NT2/D1 (cell line): ENCODE data around the gene COPS7B.
A peak's percentile ranks its signal among the peaks of the same experiment; 100 is the strongest.

ENCODE experiments used
- DNase-seq: peaks from one replicate; pipeline ENCODE4 v3.0.0-alpha.2; 2011; ENCODE audit warnings: low read depth, low spot score
- H3K27me3 ChIP-seq: 2 replicates; pipeline ENCODE4 v1.6.0; 2011; ENCODE audit warnings: mild to moderate bottlenecking; ENCODE audit not compliant: insufficient read length, insufficient read depth
- H3K36me3 ChIP-seq: 2 replicates; pipeline ENCODE4 v1.6.1; 2011; ENCODE audit warnings: mild to moderate bottlenecking, low read length, mixed read lengths; ENCODE audit not compliant: insufficient read depth, insufficient read length
- H3K4me1 ChIP-seq: 2 replicates; pipeline ENCODE4 v1.5.1; 2011; ENCODE audit not compliant: insufficient read depth, insufficient read length
- H3K4me3 ChIP-seq: 2 replicates; pipeline ENCODE4 v1.5.1; 2011; ENCODE audit warnings: low read depth; ENCODE audit not compliant: insufficient read length
- H3K9ac ChIP-seq: 2 replicates; pipeline ENCODE4 v1.6.0; 2011; ENCODE audit warnings: low read depth; ENCODE audit not compliant: insufficient read length
- H3K9me3 ChIP-seq: 2 replicates; pipeline ENCODE4 v1.5.1; 2011; ENCODE audit warnings: mild to moderate bottlenecking, low read length; ENCODE audit not compliant: insufficient read depth
- SUZ12 ChIP-seq: IDR thresholded peaks from 2 replicates; pipeline ENCODE4 v1.6.1; 2011; ENCODE audit not compliant: insufficient read length, insufficient read depth; ENCODE audit errors: extremely low read depth
- YY1 ChIP-seq: IDR thresholded peaks from 2 replicates; pipeline ENCODE4 v1.6.1; 2011; ENCODE audit not compliant: insufficient read length, insufficient read depth
- ZNF274 ChIP-seq: IDR thresholded peaks from 2 replicates; pipeline ENCODE4 v1.6.1; 2011; ENCODE audit warnings: mild to moderate bottlenecking, low read depth, low read length

The COPS7B gene

DNA sequence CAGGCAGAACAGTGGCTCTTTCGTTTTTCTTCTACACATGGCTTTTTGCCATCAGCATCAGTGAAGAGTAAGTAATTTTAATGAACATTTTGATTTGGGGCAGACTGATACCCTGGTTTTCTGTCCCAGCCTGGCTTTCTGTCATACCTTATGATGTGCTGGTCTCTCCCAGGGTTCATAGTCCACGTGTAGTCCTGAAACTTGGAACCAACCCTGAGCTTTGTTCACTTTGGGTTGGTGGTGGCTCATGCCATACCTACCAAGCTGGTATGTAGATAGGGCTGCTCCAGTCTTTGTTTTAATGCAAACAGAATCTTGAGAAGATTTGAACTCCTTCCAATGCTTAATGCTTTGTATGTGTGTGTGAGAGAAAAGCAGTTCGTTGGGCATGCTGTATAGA lies 4.9 kb downstream of the COPS7B start:
- no peak for DNase-seq
- Histone ChIP-seq H3K27me3 (no peaks in the 10 kb centered on the region), H3K9me3 (no peaks in the 10 kb centered on the region), H3K9ac (no peak overlapping the region), H3K36me3 (peaks cover 69% of the 10 kb centered on the region), H3K4me3 (no peak overlapping the region), H3K4me1 (no peaks in the 10 kb centered on the region)
- TF ChIP-seq YY1 (no peak), SUZ12 (no peak), ZNF274 (no peak)

DNA sequence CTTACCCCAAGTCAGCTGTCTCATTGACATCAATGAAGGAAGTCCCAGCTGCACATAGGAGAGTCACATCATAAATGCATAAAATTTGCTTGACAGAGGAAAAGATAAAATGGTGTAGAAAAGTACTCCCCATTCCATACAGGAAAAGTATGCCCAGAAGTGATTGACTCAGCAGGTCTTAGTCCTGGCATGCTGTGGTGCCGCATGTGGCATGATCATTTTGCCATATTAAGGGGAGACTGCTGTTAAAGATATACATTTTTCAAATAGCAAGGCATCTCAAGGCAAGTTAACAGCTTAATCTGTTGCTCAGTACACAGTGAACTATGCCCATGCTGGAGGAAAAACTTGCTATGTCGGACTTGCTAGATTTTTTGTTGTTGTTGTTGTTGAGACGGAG lies 8.1 kb downstream of the COPS7B start:
- Histone ChIP-seq H3K9ac (no peak overlapping the region), H3K36me3 (peaks cover 76% of the 10 kb centered on the region), H3K9me3 (no peaks in the 10 kb centered on the region), H3K4me3 (no peak overlapping the region), H3K27me3 (no peaks in the 10 kb centered on the region), H3K4me1 (no peaks in the 10 kb centered on the region)
- DNase-seq, result no peak
- TF ChIP-seq ZNF274, result no peak
- no peak for TF ChIP-seq SUZ12

DNA sequence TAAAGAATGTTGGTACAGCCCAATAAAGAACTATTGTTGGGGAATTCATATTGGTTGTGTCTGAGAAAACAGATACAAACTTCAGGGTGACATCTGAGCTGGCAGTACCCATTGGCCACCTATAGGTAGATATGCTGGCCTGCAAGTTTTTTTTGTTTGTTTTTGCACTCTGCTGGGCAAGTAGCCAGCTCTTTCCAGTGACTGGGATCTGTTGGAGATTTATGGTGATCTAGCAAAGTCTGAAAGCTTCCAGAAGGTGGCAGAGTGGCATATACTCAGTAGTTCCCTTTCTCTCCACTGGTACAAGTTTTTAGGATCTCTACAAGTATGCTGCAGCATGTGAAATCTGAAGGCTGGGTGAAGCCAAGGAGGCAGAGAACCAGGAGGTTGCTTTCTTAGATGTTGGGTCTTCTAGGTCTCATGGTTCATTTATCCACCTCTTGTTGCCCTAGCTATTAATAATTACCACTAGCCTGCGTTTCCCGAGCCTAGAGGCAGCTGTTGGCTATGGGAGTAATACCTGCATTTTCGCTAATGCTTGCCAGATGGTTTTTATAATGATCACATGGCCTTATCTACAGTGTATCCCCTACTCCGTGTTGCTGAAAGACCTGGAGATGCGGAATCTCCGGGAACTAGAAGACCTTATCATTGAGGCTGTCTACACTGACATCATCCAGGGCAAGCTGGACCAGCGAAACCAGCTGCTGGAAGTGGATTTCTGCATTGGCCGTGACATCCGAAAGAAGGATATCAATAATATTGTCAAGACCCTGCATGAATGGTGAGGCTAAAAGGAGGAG lies 9.5 kb downstream of the COPS7B start:
- Histone ChIP-seq H3K36me3 (peaks cover 79% of the 10 kb centered on the region), H3K4me1 (no peaks in the 10 kb centered on the region), H3K9ac (no peak overlapping the region), H3K27me3 (no peaks in the 10 kb centered on the region), H3K4me3 (no peak overlapping the region), H3K9me3 (no peaks in the 10 kb centered on the region)
- TF ChIP-seq SUZ12 (no peak), YY1 (no peak), ZNF274 (no peak)
- DNase-seq, result no peak

DNA sequence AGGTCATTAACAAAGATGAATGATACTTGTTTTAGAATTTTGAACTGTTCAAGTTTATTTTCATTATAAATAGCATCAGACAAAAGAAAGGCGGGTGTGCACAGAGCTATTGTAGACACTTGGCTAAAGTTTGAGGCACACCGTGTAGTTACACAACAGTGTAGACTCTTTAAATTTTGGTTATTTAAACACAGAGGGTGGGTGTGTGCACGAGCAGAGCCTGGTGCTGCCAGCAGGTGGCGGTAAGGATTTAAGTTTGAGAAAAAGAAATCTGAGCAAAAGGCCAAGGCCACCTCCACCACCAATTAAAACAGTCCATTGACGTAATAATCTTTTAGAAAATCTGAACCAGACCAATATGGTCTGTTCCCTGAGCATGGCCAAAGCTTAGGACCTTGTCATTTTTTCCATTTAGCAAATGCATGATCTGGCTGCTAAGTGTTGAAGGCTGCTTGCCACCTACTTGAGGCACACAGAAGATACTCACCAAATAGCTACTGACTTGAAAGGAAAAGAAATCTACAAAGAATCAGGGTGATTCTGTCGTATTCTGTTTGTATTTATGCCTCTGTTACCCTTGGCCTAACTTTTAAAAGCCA lies 14.3 kb downstream of the COPS7B start:
- peak; percentile 43 for DNase-seq
- no peaks in the 10 kb centered on the region for H3K27me3 ChIP-seq
- H3K9me3 ChIP-seq, result no peaks in the 10 kb centered on the region
- peaks cover 74% of the 10 kb centered on the region for H3K36me3 ChIP-seq
- H3K9ac ChIP-seq, result no peak overlapping the region
- H3K4me3 ChIP-seq, result no peak overlapping the region
- no peak for TF ChIP-seq YY1
- no peak for TF ChIP-seq ZNF274
- TF ChIP-seq SUZ12, result no peak
- peaks cover 2% of the 10 kb centered on the region for H3K4me1 ChIP-seq

DNA sequence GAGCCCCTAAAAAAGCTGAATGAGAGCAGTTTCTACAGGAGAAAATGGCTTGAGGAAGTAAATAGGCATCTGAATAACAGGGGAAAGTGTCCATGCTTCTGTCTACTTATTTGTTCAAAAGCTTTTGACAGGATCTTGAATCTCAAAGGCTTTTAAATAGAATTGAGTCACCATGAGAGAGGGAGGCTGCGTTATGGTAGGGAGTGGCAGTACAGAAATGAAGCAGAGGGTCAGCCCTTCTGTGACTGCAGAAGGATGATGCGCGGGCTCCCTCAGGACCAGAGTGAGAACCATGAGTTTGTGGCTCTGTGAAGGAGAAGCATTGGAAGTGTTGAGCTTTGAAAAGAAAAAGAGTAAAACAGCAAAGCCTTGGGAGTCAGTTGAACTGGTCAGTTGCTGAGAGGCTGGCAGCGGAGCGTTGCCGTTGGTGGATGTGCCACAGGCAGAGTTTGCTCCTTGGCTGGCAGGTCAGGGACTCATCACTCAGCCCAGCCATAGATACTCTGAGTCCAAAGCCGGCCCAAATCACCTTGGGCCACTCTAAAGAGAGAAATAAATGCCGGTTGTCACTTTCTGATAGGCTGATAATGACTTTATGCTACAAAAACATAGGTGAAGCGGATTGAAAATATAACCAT lies 17.4 kb downstream of the COPS7B start:
- H3K36me3 ChIP-seq, result peaks cover 76% of the 10 kb centered on the region
- DNase-seq, result no peak
- no peak overlapping the region for H3K9ac ChIP-seq
- no peaks in the 10 kb centered on the region for H3K9me3 ChIP-seq
- no peaks in the 10 kb centered on the region for H3K27me3 ChIP-seq
- peaks cover 2% of the 10 kb centered on the region for H3K4me1 ChIP-seq
- TF ChIP-seq YY1 (no peak), SUZ12 (no peak), ZNF274 (no peak)
- H3K4me3 ChIP-seq, result no peak overlapping the region

DNA sequence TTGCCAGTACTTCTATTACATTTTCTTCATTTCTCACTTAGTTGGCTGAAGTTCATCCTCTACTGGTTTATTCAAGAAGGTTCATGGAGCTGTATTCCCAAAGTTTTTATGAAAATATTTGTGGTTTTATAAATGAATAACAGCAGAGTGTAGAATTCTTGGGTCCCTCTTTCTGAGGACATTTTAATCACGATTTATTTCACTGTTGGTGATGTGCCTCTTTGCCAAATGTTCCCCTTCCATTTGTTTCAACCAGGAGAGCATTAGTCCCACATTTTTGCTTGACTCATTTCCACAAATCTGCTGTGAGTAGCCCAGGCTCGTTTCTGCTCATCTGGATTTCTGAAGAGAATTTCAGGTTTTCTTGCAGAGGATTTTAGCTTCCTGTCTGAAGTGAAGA lies 20.8 kb downstream of the COPS7B start:
- TF ChIP-seq SUZ12 (no peak), ZNF274 (no peak), YY1 (no peak)
- peaks cover 71% of the 10 kb centered on the region for H3K36me3 ChIP-seq
- H3K27me3 ChIP-seq, result no peaks in the 10 kb centered on the region
- H3K4me1 ChIP-seq, result peaks cover 2% of the 10 kb centered on the region
- no peak overlapping the region for H3K9ac ChIP-seq
- no peak for DNase-seq
- no peaks in the 10 kb centered on the region for H3K9me3 ChIP-seq
- H3K4me3 ChIP-seq, result no peak overlapping the region

DNA sequence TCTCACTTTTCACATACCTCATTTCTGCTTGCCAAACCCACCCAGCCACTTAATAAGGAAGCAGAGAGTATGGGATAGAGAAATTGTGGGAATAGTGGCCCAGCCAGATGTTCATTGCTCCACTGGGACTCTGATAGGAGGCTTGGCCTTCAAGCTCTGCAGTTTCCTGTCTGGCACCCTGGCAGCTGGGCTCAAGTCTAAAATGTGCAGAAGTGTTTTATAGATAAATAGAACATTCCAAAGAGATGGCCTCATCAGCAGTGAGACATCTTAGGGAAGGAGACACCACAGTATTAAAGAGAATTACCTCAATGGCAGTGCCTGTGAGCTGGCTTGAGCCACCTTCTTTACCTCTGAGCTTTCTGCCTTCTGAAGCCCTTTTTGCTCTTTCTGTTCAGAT lies 24.7 kb downstream of the COPS7B start:
- no peak overlapping the region for H3K4me3 ChIP-seq
- no peak for DNase-seq
- H3K4me1 ChIP-seq, result no peaks in the 10 kb centered on the region
- H3K9ac ChIP-seq, result no peak overlapping the region
- H3K9me3 ChIP-seq, result no peaks in the 10 kb centered on the region; the same call in 1 of the 2 replicates
- TF ChIP-seq YY1 (no peak), SUZ12 (no peak), ZNF274 (no peak)
- H3K36me3 ChIP-seq, result peaks cover 51% of the 10 kb centered on the region
- H3K27me3 ChIP-seq, result no peaks in the 10 kb centered on the region
